Fibroblast of pulmonary artery (primary cell): Measurements from ENCODE around the gene ARHGAP29.

Experiments used
- DNase-seq: peaks from one replicate; pipeline ENCODE4 v3.0.0-alpha.2; 2010; ENCODE audit warnings: low read depth
- H3K4me3 ChIP-seq: replicated peaks from 2 replicates; pipeline ENCODE4 v1.5.1; 2011; ENCODE audit warnings: low read depth, mild to moderate bottlenecking, control low read depth, low read length, moderate library complexity
- CTCF ChIP-seq: IDR thresholded peaks from 2 replicates; pipeline ENCODE4 v1.5.1; 2011; ENCODE audit warnings: mild to moderate bottlenecking, control low read depth, low read length, inconsistent platforms; ENCODE audit errors: missing control alignments

The ARHGAP29 gene

GRCh38 chr1:94205639-94206038, 31.7 kb downstream of the ARHGAP29 start:
- no peak overlapping the region for H3K4me3 ChIP-seq
- no peak for DNase-seq
- TF ChIP-seq CTCF = no peak

- no peak for TF ChIP-seq CTCF
- no peak for DNase-seq
- H3K4me3 ChIP-seq = no peak overlapping the region
Measured at GRCh38 chr1:94202241-94202640, 35.1 kb downstream of the ARHGAP29 start.

- H3K4me3 ChIP-seq = no peak overlapping the region
- TF ChIP-seq CTCF = no peak
- no peak for DNase-seq
Measured at GRCh38 chr1:94199398-94199797, 38.0 kb downstream of the ARHGAP29 start.

- DNase-seq = no peak
- TF ChIP-seq CTCF = no peak
- no peak overlapping the region for H3K4me3 ChIP-seq
Measured at GRCh38 chr1:94194079-94194865, 43.1 kb downstream of the ARHGAP29 start.

- no peak for TF ChIP-seq CTCF
Measured at GRCh38 chr1:94193128-94193527, 44.3 kb downstream of the ARHGAP29 start.

GRCh38 chr1:94191216-94191615, 46.2 kb downstream of the ARHGAP29 start:
- TF ChIP-seq CTCF = no peak
- DNase-seq = no peak
- no peak overlapping the region for H3K4me3 ChIP-seq

More at GRCh38 chr1:94193128-94193527, 44.3 kb downstream of the ARHGAP29 start:
- no peak for DNase-seq
- no peak overlapping the region for H3K4me3 ChIP-seq

GRCh38 chr1:94186946-94187345, 50.4 kb downstream of the ARHGAP29 start:
- no peak for DNase-seq
- H3K4me3 ChIP-seq = no peak overlapping the region
- TF ChIP-seq CTCF = no peak
